Islet of Langerhans (tissue), 1 donor: ENCODE results near the gene APBA2.

Source experiments
- FAIRE-seq: peaks from one replicate; lab custom pipeline; 2011; peaks lifted over from hg19 to GRCh38; lab: Jason Lieb, UNC

APBA2 gene

DNA sequence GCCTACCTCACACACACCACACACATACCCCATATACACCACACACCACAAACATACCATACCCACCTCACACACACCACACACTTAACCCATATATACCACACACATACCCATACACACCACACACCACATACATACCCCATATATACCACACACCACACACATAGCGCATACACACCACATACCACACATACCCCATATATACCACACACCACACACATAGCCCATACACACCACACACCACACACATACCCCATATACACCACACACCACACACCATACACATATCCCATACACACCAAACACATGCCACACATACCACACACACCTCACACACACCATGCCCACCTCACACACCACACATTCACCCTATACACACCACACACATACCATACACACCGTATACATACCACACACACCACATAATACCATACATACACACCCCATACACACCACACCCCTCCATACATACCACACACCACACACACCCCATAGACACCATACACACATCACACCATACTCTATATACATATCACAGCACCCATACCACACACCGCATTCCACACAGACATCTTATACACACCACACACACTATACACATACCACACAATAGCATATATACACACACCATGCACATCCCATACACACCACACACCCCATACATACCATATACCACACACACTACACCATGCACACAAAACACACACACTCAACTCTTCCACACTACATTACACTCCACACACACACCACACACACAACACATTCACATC lies 29.5 kb downstream of the APBA2 start:
- no peak for FAIRE-seq

DNA sequence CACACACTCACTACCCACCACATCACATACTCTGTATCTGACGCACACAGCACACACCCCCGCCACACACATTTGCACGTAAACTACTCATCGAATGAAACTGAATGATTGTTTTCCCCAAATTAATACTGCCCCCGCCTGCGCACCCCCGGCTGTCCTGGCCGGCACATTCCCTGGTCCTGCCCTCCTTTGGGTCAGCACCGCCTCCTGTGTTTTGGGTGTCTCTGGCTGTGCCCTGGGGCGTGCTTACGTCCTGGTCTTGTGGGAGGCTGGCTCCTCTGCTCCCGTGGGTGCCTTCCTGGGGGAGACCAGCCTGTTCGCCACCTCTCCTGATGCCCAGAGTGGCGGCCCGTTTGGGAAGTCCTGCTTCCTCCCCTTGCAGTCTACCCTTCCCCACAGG lies 30.2 kb downstream of the APBA2 start:
- no peak for FAIRE-seq

DNA sequence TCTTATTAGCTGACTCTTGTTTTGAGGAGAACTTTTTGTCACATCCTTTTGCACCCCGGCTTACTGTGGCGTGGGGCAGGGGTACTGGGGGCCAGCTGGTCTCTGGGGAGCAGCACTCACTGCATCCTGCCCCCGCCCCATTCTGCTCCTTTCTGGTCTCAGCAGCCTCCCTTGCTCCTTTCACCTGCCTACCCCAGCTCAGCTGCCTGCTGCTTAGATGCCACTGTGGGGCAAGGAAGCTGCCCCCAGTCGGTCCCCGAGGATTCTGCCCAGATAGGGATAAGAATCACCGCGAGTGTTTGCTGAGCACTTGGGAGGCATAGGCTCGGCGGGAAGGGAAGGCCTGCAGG lies 32.0 kb downstream of the APBA2 start:
- no peak for FAIRE-seq

DNA sequence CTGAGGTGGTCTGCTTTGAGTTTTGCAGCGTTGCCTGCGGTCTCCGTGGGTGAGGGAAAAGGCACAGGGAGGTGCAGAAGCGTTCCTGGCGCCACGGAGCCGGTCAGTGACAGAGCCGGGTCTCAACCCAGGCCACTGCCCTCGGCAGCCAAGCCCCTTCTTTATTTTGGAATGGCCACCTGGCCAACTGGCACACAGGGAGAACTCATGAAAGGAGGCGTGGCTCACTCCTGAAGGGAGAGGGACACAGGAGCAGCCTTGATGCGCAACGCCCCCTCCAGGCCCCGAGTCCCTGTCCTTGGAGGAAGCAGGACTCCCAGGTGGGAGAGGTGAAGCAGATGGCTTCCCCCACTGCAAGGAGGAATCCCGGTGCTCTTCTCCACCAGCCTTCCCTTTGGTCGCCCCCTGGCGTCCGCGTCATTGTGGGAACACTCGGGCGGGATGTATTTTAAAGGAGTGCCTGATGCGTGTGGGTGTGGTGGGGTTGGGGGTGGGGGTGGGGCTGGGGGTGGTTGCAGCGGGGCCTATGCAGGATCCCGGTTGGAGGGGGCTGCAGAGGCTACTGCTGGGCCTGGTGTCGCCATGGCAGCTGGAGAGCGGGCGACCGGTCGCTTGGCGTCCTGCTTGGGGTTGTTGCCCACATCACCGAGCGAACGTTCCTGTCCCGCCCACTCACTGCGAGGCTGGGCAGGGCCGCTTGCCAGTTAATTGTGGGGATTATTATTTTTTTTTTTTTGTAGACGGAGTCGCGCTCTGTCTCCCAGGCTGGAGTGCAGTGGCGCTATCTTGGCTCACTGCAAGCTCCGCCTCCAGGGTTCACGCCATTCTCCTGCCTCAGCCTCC lies 32.6 kb downstream of the APBA2 start:
- no peak for FAIRE-seq

GRCh38 chr15:28919201-28919635 lies 33.4 kb downstream of the APBA2 start:
- no peak for FAIRE-seq

- FAIRE-seq = no peak
Measured at GRCh38 chr15:28919679-28920655, 34.2 kb downstream of the APBA2 start.

- FAIRE-seq = no peak
Measured at GRCh38 chr15:28920781-28921331, 35.1 kb downstream of the APBA2 start.

- no peak for FAIRE-seq
Measured at GRCh38 chr15:28921336-28921735, 35.6 kb downstream of the APBA2 start.

GRCh38 chr15:28921919-28922706 lies 36.3 kb downstream of the APBA2 start:
- FAIRE-seq = no peak

DNA sequence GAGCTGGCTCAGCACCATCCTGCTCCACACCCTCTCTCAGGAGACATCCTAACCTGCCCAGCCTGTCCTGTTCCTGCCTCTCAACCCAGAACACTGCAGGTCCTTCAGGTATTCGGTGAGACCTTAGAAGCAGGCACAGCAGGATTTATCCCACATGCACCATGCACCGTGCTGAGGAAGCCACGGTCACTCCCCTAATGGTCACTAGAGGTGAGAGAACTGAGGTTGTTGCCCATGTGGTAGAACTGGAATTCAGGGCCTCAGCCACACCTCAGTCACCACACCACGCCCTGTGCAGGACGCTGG lies 36.9 kb downstream of the APBA2 start:
- no peak for FAIRE-seq

DNA sequence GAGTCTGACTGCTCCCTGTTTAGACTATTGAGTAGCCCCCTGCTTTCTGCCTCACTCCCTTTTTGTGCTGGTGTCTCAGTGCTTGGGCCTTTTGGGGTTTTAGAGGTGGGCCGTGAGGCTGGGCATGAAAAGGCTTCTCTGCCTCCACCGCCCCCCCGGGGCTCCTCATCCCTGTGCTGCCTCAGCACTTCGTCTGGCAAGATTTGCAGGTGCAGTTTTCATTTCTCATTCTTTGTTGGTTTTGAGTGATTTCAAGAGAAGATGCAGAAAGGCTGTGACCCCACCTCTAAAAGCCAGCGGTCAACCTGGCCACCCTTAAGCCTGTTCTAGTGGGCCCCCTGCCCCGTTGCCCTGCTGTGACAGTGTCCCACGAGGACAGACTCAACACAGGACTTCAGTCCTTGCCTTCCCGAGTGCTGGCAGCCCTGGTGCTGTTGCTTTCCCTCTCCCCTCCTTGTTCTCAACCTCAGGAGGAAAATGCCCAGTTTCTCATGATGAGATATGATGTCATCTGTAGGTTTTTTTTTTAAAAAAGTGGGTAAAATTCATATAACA lies 38.0 kb downstream of the APBA2 start:
- FAIRE-seq = no peak

GRCh38 chr15:28927043-28927442 lies 41.3 kb downstream of the APBA2 start:
- FAIRE-seq = no peak

DNA sequence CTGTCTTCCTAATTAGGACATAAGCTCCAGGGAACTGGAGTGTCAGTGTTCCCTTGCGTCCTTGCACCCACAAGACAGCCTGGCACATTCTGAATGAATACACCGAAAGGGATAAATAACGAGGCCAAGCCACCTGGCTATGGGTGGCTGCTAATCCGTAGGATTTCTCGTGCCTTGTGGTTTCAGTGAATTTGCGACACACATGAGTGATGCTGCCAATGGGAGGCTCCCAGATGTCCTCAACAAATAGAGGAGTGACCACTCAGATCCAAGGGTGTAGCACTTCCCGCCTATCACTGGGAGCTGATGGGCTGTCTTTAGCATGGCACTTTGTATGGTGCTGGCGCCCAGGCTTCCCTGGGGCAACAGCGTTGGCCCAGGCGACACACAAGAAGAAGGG lies 43.4 kb downstream of the APBA2 start:
- no peak for FAIRE-seq

- no peak for FAIRE-seq
Measured at GRCh38 chr15:28930011-28930410, 44.2 kb downstream of the APBA2 start.

DNA sequence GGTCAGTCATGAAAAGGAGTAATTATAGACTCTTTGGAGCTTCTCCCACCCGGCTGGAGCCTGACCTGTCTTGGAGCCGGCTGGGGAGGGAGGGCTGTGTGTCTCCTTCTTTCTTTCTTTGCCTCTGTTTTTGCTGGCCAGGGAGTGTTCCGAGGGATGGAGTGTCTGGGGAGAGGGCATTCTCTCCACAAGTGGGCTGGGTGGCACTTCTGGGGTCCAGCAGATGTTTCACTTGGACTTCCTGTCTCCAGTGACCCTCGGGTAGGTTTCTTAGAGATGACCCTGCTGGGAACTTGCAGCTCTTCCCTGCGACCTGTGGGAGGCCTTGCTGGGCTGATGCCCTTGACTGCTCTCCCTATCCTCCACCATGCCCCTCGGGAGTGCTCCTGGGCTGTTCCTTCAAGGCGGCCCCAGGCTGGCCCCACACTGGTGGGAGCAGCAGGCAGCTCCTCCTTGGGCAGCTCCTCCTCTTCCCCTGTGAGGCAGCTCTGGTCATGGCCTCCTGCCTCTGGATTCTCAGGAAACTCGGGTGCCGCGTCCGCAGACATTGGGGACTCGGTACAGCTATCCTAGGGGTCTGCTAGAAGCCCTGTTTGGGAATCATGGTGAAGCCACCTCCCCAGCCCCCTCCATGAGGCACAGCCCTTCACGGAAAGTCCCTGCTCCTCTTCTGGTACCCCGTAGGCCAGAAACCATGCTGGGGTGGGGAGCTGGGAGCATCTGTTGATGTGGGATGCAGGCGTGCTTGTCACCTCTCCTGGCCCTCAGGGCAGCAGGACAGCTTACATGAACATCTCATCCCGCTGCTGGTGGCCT lies 44.9 kb downstream of the APBA2 start:
- FAIRE-seq = no peak

DNA sequence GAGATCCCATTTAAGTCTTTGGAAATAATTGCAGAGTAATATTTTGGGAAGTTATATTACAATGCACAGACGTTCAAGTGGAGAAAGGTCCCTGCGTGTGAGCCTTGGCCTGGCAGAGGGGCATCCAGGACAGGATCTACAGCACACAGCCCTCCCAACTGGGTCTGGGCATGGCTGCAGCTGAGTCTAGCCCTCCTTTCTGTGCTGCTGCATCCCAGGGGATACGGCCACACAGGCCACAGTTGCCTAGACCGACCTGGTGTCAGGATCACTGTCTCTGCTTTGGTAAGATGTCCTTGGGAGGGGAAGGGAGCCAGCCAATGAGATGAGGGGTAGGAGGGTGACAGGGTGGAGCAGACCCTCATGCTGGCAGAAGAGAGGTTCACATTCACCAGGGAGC lies 46.1 kb downstream of the APBA2 start:
- FAIRE-seq = no peak

DNA sequence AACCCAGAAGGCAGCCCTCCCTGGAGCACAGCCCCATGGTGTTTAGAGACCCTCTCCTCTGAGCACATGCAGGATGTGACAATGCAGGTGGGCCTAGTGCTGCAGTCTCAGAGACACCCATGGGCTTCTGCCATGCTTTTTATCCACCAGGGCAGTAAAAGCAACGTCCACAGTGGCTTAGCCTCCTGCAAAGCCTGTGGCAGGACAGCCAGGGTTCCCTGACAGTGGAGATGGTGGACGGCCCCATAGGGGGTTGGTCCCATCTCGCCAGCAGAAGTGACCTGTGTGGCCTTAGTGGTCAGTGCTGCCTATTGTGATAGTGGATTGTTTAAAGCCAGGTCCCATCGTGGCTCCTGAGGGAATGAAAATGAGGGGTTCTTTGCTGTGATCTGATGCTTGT lies 46.6 kb downstream of the APBA2 start:
- FAIRE-seq = no peak

DNA sequence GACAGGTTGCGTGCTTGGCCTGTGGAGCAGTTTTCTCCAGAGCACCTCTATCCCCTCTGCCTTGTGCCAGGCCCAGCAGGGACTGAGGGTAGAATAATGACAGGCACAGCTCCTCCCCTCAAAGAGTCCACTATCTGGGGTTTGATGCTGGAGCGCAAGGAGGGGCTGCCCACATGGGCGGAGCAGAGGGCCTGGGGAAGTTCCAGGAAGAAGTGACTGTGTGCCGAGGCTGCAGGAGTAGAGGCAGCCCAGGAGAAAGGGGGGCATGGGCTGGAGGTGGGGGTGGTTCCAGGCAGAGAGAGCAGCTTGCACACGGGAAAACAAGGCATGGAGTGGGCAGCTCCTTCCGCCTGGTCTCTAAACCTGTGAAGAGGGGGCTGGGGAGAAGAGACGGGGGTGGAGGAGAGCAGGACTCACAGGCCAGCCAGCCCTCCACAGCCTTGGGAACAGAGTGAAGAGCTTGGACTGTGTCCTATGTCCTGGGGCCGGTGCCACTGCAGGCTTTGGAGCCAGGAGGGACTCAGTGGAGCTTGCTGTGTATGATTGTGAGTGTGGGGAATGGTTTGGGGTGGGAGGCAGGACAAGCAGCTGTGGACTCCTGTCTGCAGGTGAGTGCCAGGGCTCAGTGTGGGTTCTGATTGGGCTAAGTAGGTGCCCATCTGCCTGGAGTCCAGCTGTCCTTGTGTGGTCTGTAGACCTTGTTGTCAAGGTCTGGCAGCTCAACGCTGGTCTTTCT lies 48.1 kb downstream of the APBA2 start:
- no peak for FAIRE-seq

- FAIRE-seq = no peak
Measured at GRCh38 chr15:28934645-28935044, 48.9 kb downstream of the APBA2 start.

DNA sequence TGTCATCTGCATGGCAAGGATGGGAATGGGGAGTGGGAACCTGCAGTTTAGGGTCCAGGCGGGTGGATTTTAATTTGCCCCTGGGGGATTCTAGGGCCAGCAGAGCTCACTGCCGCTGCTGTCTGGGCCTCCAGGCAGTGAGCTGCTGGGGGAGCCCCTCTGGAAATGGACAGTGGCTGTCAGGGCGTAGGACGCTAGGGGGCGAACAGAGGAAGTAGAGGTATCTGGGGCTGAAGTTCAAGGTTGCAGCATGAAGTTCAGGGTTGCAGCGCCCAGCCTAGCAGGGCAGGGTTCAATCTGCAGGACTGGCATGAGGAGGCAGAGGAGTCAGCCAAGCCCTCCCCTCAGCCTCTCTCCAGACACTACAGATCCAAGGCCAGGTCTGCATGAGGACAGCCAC lies 49.5 kb downstream of the APBA2 start:
- FAIRE-seq = no peak
